Islet precursor cell (in vitro differentiated cells): ENCODE measurements around the gene DSTN.
"Not testable (repeated sequence)": the region's sequence is repeated elsewhere in the genome, so short reads cannot be mapped to it uniquely, and the experiment has no call there.

ENCODE experiments used
- DNase-seq: peaks from one replicate; pipeline ENCODE4 v3.0.0-alpha.2; 2018

DSTN gene

GRCh38 chr20:17653835-17654648 is 84.2 kb downstream of the DSTN start:
- no peak for DNase-seq

DNA sequence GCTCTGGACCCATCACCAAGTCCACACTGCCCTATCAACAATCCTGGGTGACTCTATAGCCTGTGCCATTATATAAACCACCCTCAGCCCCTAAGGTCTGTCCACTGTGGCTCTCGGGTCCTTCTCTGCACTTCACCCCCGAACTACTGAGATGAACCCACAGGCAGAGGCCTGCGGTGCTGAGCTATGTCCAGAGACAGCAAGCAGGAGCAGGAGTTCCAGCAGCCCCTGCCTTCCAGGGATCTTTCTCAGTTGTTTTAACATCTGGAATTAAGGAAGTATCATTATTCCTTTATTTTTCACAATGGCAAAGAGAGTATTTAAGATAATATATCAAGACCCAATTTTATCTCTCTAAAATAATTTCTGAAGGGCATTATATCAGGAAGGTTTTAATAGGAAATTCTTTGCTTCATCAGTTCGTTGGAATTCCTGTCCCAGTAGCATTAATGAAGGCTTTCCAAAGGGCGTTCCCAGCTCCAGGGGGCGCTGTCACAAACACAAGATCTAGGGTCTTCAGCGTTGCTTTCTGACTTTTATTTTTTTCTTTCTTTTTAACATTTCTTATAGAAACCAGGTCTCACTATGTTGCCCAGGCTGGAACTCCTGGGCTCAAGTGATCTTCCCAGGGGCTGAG is 84.9 kb downstream of the DSTN start:
- DNase-seq, result no peak

- no peak for DNase-seq
These were observed 85.4 kb downstream of the DSTN start for GRCh38 chr20:17655286-17655651.

GRCh38 chr20:17655865-17656479 is 86.1 kb downstream of the DSTN start:
- DNase-seq, result peak; percentile 75

DNA sequence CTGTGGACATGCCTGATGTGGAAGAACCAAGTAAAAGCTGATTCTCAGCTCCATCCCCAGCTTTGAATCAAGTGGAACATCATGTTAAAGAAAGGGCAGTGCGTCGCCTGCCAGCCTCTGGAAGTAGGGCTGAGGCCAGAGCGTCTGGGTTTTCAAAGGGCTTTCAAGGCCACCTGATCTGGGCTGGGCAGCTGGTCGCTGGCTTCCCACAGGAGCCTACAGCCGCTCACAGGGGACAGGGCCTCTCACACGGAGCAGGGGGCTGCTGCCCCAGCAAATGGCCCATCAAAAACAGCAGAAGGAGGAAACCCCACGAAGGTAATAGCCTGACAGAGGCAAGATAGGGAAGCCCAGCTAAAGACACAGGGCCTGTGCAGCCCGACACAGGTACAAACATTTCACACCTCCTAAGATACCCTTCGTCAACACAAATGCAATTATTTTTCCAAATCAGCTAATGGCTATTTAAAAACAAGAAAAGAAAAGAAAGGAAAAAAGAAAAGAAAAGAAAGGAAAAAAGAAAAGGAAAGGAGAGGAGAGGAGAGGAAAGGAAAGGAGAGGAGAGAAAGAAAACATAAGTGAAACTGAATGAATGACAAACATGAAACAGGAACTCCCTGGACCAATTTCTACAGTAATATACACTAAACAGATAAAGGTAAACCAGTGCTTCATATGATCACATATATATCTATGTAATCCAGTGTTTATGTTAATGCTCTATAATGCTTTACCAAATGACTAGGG is 87.4 kb downstream of the DSTN start:
- no peak for DNase-seq

DNA sequence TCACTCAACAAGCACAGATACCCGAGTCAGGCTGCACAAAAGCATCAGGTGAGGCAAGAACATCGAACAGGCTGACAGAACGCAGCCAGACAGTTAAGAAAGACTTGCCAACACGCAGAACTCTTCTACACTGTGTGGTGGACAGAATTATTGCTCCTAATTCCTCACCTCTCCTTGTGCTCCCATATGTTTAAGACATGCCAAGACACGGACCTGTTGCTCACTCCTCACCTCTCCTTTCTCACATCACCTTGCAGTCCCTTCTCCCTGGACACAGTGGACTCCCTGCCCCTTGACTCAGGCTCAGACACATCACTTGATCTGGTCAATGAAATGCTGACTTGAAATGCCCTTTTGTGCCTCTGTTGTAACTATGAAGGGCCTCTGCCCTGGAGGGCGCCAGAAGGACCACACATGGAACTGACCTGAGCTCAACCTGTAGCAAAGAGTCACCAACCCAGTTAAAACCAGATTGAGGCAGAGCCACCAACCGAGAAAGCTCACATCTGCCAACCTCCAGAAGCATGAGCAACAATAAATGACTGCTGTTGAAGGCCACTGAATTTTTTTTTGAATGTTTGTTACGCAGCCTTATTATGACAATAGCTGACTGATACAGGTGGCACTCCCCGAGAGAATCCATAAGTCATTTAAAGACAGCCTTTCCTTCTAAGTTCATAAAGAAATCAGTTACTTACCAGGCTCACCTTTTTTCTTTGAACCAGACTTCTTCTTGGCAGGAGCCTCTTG is 88.2 kb downstream of the DSTN start:
- DNase-seq, result no peak

GRCh38 chr20:17658648-17658993 is 88.7 kb downstream of the DSTN start:
- DNase-seq, result no peak

- DNase-seq, result not testable (repeated sequence)
These were observed 89.5 kb downstream of the DSTN start for GRCh38 chr20:17659344-17659743.
